Activated gamma-delta T cell treated with Interleukin-2 at 50 U/mL for 16 hours (primary cell): ENCODE measurements around the gene MTHFD1L.
"Not testable (repeated sequence)": the region's sequence is repeated elsewhere in the genome, so short reads cannot be mapped to it uniquely, and the experiment has no call there.

Experiments used
- DNase-seq: peaks from one replicate; pipeline ENCODE4 v3.0.0-alpha.2; 2020

The MTHFD1L gene

DNA sequence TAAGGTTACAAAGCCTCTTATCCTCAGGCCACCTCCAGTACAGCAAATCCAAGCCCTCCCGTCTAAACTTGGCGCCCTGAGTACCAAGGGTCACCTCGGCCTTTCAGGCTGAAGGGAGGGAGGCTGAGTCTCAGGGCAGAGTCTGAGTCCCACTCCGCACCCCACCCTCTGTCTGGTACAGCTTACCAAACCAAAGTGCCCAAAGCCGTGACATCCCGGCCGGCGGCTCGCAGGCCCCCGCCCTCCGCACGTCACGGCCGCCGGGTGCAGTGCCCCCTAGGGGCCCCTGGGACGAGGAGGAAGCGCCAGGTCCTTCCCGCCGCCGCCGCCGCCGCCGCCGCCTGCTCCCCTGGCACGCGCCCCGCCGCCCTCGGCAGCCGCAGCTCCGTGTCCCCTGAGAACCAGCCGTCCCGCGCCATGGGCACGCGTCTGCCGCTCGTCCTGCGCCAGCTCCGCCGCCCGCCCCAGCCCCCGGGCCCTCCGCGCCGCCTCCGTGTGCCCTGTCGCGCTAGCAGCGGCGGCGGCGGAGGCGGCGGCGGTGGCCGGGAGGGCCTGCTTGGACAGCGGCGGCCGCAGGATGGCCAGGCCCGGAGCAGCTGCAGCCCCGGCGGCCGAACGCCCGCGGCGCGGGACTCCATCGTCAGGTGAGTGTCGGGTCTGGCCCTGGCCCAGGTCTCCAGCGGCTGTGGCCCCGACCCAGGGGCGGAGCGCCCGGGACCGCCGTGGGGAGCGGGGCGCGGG lies at the start of gene MTHFD1L:
Gene MTHFD1L, plus strand, starts transcription at position 297 of the 741 bp plus-strand sequence. Its CDS starts 121 bp downstream, at position 418.
- DNase-seq: peak; percentile 57

DNA sequence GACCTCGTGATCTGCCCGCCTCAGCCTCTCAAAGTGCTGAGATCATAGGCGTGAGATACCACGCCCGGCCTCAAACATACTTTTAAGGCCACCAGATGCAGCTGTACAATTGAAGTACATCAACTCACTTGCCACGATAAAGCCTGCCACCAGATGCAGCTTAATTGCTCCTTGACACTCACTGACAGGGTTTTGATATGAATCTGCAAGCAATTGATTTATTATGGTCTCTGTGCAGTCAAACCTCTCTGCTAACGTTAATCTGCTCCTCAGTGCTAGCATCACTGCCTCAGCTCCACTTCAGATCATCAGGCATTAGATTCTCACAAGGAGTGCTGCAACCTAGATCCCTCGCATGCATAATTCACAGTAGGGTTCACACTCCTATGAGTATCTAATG lies 48.9 kb upstream of the MTHFD1L start:
- not testable (repeated sequence) for DNase-seq

DNA sequence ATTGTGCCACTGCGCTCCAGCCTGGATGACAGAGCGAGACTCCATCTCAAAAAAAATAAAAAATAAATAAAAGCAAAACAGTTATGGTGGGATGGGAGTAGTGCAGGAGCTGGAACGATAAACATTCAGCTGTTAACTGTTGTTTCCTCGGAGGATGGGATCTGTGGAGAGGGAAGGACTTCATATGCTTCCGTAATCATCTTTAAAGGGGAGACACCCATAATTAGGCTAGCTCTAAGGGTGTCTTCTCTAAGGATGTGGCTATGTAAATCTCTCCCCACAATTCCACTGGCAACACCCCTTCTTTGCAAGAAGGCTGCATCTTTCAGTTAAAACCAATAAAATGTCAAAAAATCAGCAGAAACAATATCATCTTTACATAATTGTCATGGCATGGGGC lies 42.6 kb upstream of the MTHFD1L start:
- DNase-seq: no peak

DNA sequence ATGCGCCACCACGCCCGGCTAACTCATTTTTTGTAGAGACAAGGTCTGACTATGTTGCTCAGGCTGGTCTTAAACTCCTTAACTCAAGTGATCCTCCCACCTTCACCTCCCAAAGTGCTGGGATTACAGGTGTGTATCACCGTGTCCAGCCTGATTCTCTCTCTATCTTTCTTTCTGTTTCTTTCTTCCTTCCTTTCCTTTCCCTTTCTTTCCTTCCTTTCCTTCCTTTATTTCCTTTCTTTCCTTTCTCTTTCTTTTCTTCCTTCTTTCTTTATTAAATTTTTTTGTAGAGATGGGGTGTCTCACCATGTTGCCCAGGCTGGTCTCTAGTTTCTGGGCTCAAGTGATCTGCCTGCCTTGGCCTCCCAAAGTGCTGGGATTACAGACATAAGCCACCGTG lies 38.7 kb upstream of the MTHFD1L start:
- DNase-seq: no peak

DNA sequence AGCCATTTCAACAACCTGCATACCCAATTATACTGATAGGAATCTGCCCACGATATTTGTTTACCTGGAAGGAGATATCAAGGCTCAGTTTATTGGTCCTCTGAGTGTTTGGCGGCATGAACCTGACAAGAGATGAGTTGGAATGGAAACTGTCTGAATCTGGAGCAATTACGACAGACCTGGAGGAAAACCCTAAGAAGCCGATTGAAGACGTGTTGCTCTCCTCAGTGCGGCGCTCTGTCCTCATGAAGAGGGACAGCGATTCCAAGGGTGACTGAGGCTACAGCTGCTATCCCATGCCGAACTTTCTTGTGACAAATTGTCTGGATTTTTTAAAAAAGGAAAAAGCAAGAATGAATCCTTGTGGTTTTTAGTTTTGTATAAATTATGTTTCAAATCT lies 37.4 kb upstream of the MTHFD1L start:
- DNase-seq: not testable (repeated sequence)

DNA sequence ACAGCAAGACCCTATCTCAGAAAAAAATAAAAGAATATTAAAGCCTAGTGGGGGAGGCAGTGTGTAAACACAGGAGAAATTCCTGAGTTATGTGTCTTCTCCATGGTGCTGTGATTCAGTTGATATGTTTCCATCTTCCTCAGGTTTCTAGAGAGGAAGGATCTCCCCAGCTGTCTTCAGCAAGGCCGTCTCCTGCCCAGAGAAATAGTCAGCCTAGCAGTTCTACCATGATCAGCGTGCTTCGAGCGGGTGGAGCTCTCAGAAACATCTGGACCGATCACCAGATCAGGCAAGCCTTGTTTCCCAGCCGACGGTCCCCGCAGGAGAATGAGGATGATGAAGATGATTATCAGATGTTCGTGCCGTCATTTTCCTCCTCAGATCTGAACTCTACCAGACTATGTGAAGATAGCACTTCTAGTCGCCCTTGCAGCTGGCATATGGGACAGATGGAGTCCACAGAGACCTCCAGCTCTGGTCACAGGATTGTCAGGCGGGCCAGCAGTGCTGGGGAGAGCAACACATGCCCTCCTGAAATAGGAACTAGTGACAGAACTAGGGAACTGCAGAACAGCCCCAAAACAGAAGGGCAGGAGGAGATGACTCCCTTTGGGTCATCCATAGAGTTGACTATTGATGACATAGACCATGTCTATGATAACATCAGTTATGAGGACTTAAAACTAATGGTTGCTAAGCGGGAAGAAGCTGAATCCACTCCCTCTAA lies 34.9 kb upstream of the MTHFD1L start:
- DNase-seq: no peak

DNA sequence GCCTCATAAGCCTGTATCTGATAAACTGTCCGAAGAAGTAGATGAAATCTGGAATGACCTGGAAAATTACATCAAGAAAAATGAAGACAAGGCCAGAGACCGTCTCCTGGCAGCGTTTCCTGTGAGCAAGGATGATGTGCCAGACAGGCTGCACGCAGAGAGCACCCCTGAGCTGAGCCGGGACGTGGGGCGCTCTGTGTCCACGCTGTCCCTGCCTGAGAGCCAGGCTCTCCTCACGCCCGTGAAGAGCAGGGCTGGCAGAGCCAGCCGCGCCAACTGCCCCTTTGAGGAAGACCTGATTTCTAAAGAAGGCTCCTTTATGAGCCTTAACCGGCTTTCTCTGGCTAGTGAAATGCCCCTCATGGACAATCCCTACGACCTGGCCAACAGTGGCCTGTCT lies 33.9 kb upstream of the MTHFD1L start:
- DNase-seq: no peak

DNA sequence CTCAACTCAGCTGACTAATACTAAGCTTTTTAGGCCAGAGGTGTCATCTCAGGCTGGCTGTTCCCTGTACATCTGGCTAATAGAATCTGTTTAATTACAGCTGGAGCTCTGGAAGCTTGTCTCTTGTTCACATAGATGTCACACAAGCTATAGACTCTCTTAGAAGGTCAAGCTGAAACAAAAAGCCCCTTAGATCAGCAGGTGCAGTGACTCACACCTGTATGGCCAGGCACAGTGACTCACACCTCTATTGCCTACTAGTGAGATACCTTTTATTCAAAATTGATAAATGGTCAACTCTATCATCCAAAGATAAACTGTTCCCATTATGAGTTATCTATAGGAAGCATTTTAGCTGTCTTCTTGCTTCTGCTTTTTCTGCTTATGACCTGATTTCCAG lies 29.9 kb upstream of the MTHFD1L start:
- DNase-seq: no peak

DNA sequence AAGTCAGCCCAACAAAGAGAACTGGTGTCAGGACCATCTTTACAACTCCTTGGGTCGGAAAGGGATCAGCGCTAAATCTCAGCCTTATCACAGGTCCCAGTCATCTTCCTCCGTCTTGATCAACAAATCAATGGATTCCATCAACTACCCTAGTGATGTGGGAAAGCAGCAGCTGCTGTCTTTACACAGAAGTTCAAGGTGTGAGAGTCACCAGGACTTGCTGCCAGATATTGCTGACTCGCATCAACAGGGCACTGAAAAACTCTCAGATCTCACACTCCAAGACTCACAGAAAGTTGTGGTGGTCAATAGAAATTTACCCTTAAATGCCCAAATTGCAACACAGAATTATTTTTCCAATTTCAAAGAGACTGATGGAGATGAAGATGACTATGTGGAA lies 25.3 kb upstream of the MTHFD1L start:
- DNase-seq: no peak

DNA sequence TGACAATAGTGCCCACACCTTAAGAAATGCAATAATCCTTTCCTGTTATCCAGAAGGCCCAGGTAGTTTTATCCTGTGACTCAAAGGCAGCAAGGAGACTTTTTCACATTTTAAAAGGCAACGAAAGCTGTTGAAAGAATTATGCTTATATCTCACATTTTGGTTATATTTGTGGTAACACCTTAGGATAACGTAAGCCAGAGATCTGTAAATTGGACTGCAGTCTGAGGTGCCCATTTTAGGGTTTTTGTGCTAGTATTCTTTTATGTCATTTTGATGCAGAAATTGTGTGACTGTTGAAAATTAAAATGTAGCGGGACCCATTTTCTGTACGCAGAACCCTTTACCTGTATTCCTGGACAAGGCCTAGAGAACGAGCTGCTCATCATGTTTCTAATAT lies 24.3 kb upstream of the MTHFD1L start:
- DNase-seq: no peak

DNA sequence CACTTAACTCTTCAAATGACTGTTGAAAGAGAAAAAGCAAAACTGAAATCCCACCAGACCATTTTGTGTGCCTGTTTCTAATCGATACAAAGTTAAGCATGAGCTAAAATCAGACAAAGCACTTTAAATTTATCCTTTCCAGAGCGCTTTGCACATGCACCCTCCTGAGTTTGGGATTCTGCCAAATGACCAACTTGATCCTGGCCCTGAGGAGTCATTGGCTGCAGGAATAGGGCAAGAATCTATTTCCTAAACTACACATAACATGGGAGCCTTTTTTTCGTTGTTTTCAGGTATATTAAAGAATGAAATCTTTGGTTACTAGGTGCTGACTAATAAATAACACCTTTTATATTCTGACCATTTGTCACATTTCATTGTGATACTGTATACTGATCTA lies 23.8 kb upstream of the MTHFD1L start:
- no peak for DNase-seq

DNA sequence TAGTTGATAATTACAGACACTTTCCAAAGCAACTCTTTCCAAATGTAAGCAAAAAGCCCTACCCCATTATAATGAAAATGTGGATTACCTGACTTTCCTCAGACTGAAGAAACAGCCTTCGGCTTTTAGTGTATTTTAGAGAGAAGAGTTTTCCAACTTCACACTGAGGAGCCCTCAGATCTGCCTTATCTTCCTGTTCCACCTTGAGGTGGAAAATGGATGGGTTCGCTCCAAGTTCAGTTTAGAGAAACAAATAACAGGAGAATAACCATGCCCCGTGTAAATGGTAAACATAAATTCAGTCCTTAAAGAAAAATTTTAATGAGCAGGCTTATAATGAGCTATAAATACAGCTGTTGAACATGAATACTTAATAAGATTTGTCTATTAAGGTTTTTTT lies 21.1 kb upstream of the MTHFD1L start:
- DNase-seq: no peak

DNA sequence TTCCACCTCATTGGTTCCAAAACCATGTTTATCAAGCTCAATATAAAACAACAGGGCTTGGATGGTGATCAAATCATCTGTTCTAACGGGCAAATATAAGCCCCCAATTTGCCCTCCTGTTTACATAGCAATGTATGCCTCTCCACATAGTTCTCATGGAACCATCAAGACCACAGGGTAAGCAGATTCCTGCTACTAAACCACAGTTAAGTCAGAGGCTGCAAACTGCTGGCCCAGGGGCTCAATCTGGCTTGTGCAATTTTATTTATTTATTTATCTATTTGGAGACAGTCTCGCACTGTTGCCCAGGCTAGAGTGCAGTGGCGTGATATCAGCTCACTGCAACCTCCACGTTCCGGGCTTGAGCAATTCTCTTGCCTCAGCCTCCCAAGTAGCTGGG lies 18.9 kb upstream of the MTHFD1L start:
- DNase-seq: no peak

DNA sequence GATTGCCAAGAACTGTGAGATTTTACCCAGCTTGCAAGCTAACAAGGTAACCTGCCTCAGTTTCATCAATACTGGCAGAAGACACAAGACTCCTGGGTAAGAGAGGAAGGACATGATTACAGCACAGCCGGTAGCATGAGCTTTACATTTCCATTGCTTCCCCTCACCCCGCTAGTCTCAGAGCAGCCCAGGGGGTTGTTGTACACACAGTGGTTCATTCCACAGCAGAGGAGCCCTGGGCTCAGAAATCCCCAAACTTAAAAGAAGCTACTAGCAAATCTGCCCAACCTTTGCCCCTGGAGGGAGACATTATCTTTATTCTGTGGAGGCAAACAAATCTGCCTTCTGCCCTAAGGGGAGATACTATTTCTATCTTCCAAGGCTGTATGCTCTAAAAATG lies 17.1 kb upstream of the MTHFD1L start:
- DNase-seq: no peak

DNA sequence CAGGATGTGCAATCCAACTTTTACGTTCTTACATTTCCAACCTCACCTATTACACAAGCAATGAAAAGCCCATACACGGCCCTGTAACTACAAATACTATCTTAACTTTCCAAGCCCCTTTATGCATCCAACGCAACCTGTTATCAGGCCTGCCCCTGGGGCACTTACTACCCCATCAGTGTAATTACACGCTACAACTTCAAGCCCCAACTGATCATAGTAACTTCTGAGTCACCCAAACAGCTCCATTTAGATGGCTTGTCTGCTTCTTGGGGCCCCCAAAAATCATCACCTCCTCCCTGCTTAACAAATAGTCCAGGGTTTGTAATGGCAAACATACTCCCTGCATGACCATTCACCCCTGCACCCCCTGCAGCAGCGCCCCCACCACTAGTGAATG lies 11.1 kb upstream of the MTHFD1L start:
- DNase-seq: not testable (repeated sequence)

DNA sequence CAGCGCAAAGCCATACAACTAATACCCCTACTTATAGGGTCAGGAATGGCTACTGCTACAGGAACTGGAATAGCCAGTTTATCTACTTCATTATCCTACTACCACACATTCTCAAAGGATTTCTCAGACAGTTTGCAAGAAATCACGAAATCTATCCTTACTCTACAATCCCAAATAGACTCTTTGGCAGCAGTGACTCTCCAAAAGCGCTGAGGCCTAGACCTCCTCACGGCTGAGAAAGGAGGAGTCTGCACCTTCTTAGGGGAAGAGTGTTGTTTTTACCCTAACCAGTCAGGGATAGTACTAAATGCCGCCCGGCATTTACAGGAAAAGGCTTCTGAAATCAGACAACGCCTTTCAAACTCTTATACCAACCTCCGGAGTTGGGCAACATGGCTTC lies 10.3 kb upstream of the MTHFD1L start:
- not testable (repeated sequence) for DNase-seq

DNA sequence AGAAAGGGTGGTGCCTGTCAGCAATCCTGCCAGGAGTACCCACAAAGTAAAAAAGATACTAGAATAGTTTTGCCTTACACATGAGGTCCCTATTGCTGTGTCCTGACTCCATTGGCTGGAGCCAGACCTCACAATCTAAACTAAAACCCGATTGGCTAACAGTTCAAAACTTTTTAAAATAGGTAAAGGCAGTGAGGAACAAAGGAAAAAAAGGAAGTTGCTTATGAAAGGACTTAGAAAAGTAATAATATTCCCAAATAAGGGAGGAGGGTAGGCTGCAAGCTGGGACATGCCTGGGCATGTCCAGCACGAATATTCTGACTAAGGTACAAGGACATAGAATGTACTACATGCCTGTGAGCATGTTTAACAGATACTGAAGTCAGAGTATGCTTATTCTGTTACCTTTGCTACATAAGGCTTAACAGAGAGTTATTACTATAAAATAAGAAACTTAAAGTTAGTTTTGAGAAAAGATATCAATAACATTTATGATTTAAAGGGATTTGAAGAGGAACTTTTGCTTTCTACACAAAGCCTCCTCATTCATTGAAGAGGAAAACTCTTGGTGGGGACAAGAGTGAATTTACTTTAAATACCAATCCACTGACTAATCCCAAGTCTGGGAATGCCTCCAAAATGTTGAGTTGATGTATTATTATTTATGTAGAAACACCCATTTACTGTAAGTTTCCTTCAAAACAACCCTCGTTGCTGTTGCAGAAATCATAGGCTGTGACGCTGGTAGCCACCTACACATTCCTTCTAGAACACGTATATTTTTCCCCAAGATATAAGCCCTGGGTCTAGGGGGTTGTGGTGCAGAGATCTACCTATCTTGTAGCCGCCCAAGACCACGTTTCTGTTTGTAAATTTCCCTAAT lies 8.2 kb upstream of the MTHFD1L start:
- no peak for DNase-seq

DNA sequence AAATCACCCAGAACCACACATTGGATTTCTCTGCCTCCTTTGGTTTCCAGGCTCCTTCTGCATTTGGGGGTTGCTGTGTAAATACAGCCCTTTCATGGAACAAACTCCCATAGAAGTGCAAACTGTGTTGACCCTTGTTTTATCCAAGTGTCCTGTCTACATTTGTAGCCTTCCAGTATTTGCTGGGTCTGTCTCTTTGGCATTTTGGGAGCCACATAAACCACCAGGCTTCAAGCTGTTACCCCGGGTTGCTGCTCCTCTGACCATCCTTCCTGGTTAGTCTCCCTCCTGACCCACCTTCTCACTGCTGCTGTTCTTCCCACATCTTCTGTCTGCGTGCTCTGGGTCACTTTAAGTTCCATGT lies 7.6 kb upstream of the MTHFD1L start:
- no peak for DNase-seq

DNA sequence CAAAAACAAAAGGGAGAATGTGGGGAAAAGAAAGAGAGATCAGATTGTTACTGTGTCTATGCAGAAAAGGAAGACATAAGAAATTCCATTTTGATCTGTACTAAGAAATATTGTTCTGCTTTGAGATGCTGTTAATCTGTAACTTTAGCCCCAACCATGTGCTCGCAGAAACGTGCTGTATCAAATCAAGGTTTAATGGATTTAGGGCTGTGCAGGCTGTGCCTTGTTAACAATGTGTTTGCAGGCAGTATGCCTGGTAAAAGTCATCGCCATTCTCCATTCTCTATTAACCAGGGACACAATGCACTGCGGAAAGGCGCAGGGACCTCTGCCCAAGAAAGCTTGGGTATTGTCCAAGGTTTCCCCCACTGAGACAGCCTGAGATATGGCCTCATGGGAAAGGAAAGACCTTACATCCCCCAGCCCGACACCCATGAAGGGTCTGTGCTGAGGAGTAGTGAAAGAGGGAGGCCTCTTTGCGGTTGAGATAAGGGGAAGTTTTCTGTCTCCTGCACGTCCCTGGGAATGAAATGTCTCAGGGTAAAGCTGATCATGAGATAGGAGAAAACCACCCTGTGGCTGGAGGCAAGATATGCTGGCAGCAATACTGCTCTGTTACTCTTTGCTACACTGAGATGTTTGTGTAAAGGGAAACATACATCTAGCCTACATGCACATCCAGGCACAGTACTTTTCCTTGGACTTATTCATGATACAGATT lies 3.9 kb upstream of the MTHFD1L start:
- DNase-seq: not testable (repeated sequence)

DNA sequence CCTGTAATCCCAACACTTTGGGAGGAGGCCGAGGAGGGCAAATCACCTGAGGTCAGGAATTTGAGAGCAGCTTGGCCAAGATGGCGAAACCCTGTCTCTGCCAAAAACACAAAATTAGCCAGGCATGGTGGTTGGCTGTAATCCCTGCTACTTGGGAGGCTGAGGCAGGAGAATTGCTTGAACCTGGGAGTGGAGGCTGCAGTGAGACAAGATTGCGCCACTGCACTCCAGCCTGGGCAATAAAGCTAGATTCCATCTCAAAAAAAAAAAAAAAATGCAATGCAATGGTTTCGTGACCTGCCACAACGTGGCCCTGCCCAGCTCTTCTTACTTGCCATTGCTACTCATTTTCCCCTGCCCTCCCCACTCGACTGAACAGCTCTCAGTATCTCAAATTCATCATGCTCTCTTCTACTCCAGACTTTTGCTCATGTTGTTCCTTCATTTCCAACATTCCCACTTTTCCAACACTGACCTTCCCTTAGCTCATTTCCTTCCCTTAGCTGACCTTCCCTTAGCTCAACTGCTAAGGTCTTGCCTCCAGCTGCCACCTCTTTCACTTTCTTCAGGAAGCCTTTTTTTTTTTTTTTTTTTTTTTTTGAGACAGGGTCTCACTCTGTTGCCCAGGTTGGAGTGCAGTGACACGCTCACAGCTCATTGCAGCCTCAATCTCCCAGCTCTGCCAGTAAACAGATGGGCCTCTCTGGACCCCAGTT lies 2.1 kb upstream of the MTHFD1L start:
- DNase-seq: no peak

DNA sequence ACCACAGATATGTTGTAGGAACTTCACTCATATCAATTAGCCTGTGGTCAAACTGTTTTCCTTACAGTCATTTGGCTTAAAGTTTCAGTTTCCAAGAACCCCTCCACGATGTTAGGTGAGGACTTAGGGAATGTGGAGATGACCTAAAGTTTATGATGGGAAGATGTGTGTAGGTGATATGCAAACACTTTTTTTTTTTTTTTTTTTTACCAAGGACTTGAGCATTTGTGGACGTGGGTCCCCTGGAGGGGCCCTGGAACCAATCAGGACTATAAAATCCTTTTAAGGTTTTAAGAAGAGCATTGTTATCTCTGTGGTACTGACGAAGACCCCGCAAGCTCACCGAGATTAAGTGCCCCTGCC lies 478 bp upstream of the MTHFD1L start:
- DNase-seq: no peak
